B cell (primary cell): ENCODE measurements around the gene CRTAC1. TPM values are rescaled to one million over a fixed set of nuclear protein-coding genes. Genes with fewer than 3 reads are reported as not detected.

Experiments used
- ATAC-seq: fragments of 200-7000 bp; cut with Tn5 transposase; one replicate; pipeline ENCODE4 v1.10.0; 2021; ENCODE audit warnings: low read depth, mild to moderate bottlenecking, moderate number of reproducible peaks, moderate library complexity
- CTCF ChIA-PET: fragments of 350-600 bp; sonication (Branson Sonifier 250); formaldehyde crosslinking; loops from one replicate; lab custom pipeline; 2021; ENCODE audit warnings: antibody characterized with exemption, inconsistent platforms; lab: Charles Lee
- POLR2A ChIA-PET: fragments of 350-600 bp; sonication (Branson Sonifier 250); formaldehyde crosslinking; loops from one replicate; lab custom pipeline; 2021; ENCODE audit warnings: antibody characterized with exemption; lab: Charles Lee
- DNase-seq: peaks from one replicate; pipeline ENCODE4 v3.0.0; 2013
- H2AFZ ChIP-seq: 2 replicates; pipeline ENCODE4 v1.6.1; 2012; ENCODE audit warnings: mild to moderate bottlenecking, low read depth, low read length; ENCODE audit not compliant: insufficient read depth, poor library complexity, severe bottlenecking
- H3K27ac ChIP-seq, 2 donors: 1 replicate in 1 of 2; 2 replicates in 1 of 2; pipeline ENCODE4 v1.5.1; 2012 to 2013; ENCODE audit warnings: low read length in 2 of 2, mild to moderate bottlenecking in 2 of 2, moderate library complexity in 1 of 2
- H3K27me3 ChIP-seq, 4 experiments: fragments of 200-600 bp in 1 of 4; sonication (generic) in 1 of 4; replicated peaks in 1 of 4; 1 replicate in 2 of 4; 2 replicates in 2 of 4; pipeline versions ENCODE4 v1.6.1 to v1.7.0; 2013 to 2016; ENCODE audit warnings: low read length in 3 of 4, mild to moderate bottlenecking in 2 of 4, mixed read lengths in 1 of 4, moderate library complexity in 1 of 4; ENCODE audit not compliant: insufficient read depth in 4 of 4, control insufficient read depth in 3 of 4; ENCODE audit errors: control extremely low read depth in 1 of 4
- H3K36me3 ChIP-seq, 2 experiments: replicated peaks in 1 of 2; 1 replicate in 1 of 2; 2 replicates in 1 of 2; pipeline versions ENCODE4 v1.6.1 to v1.7.1; 2013; ENCODE audit warnings: low read length in 1 of 2; ENCODE audit not compliant: insufficient read depth in 2 of 2, control insufficient read depth in 1 of 2; ENCODE audit errors: control extremely low read depth in 1 of 2, extremely low read depth in 1 of 2
- H3K4me1 ChIP-seq, 2 donors: fragments of 200-600 bp in 1 of 2; sonication (generic) in 1 of 2; 1 replicate in 1 of 2; 2 replicates in 1 of 2; pipeline versions ENCODE4 v1.5.1 to v1.6.1; 2013 to 2017; ENCODE audit warnings: low read length in 2 of 2; ENCODE audit not compliant: control insufficient read depth in 2 of 2, insufficient read depth in 2 of 2
- H3K4me2 ChIP-seq: replicated peaks from 2 replicates; pipeline ENCODE3; 2012; ENCODE audit warnings: mild to moderate bottlenecking, low read depth, low read length; ENCODE audit not compliant: poor library complexity, severe bottlenecking
- H3K4me3 ChIP-seq, 5 experiments: fragments of 200-600 bp in 1 of 5; sonication (generic) in 1 of 5; 1 replicate in 3 of 5; 2 replicates in 2 of 5; pipeline versions ENCODE4 v1.5.1 to v1.7.0; 2011 to 2016; ENCODE audit warnings: low read length in 4 of 5, mild to moderate bottlenecking in 4 of 5, low read depth in 2 of 5, control low read depth in 1 of 5, moderate library complexity in 1 of 5; ENCODE audit not compliant: insufficient read depth in 1 of 5; ENCODE audit errors: control extremely low read depth in 1 of 5, extremely low read depth in 1 of 5
- H3K79me2 ChIP-seq: fragments of 200-600 bp; sonication (generic); one replicate; pipeline ENCODE4 v1.6.0; 2016; ENCODE audit warnings: low read length; ENCODE audit not compliant: control insufficient read depth, insufficient read depth
- H3K9ac ChIP-seq: fragments of 200-600 bp; sonication (generic); 2 replicates; pipeline ENCODE4 v1.6.1; 2017; ENCODE audit warnings: mild to moderate bottlenecking, low read length, moderate library complexity
- H3K9me3 ChIP-seq, 3 donors: one replicate each; pipeline versions ENCODE4 v1.6.1 to v1.7.1; 2013; ENCODE audit warnings: low read length in 2 of 3; ENCODE audit not compliant: control insufficient read depth in 2 of 3, insufficient read depth in 1 of 3; ENCODE audit errors: control extremely low read depth in 1 of 3
- H4K20me1 ChIP-seq: 2 replicates; pipeline ENCODE4 v1.6.0; 2012; ENCODE audit warnings: mild to moderate bottlenecking, low read length; ENCODE audit not compliant: insufficient read depth, control insufficient read depth, poor library complexity, severe bottlenecking
- H3K27ac Mint-ChIP-seq: one replicate; pipeline ENCODE4 v1.8.0; 2021; ENCODE audit warnings: mixed read lengths
- H3K27me3 Mint-ChIP-seq: one replicate; pipeline ENCODE4 v1.8.0; 2021; ENCODE audit warnings: mixed read lengths
- H3K4me1 Mint-ChIP-seq: one replicate; pipeline ENCODE4 v1.8.0; 2021; ENCODE audit warnings: mixed read lengths
- H3K4me3 Mint-ChIP-seq: one replicate; pipeline ENCODE4 v1.8.0; 2021; ENCODE audit warnings: mixed read lengths
- H3K9me3 Mint-ChIP-seq: one replicate; pipeline ENCODE4 v1.8.0; 2022; ENCODE audit warnings: mixed read lengths; ENCODE audit not compliant: insufficient read depth
- EZH2 ChIP-seq: IDR thresholded peaks from 2 replicates; pipeline ENCODE4 v1.6.1; 2012; ENCODE audit warnings: borderline replicate concordance, low read depth, mild to moderate bottlenecking, moderate library complexity, low read length; ENCODE audit not compliant: insufficient read depth, poor library complexity, severe bottlenecking
- WGBS: methylation state at CpG from one replicate; pipeline ENCODE4 v1.1.5; 2013; ENCODE audit warnings: missing lambda C conversion rate; ENCODE audit not compliant: insufficient coverage; 5-methylcytosine and 5-hydroxymethylcytosine counted together
- intact Hi-C: fragments of 100-400 bp; cut with micrococcal nuclease; formaldehyde crosslinking; loops from one replicate; pipeline ENCODE4 v1.10.0; 2022
- polyA plus RNA-seq: library from polyadenylated mRNA; depleted of rRNA; stranded (reverse); fragments of >200 nt; gene quantifications from 2 replicates; pipeline ENCODE4 v1.2.3, GENCODE V29; 2012
- total RNA-seq, 2 donors: library from RNA; stranded (reverse); fragments of 120-200 nt in 1 of 2; gene quantifications; 1 replicate in 1 of 2; 2 replicates in 1 of 2; pipeline versions ENCODE4 v1.2.3 to v1.2.4, GENCODE V29; 2013 to 2022
- TF ChIP-seq, protein P1 (sequence below): fragments of 200-600 bp; IDR thresholded peaks from one replicate; pipeline ENCODE4 v1.8.0; 2022; ENCODE audit warnings: antibody characterized with exemption, mild to moderate bottlenecking

CRTAC1 gene
- total and polyA plus RNA-seq, 2 donors (not counting 1 experiment from before 2014, with no cell fraction given), result not detected

DNA sequence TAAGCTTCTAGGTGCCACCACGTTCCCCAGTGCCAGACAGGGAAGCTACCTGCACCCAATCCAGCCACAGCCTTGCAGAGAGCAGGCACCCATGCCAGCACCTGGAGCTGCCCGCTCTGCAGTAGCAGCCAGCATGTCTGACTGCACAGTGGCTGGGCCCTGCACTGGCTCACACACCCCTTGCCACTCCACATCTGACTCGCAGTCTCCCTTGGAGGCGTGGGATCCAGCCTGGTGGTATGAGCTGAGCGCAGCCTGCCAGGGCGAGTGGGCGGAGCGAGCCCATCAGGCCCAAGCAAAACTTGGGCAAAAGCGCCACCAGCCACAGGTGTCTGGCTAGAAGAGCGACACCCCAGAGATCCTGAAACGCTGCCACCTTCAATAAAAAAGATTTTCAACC is 30.1 kb downstream of the CRTAC1 start:
- Histone ChIP-seq H2AFZ (no peak overlapping the region), H3K27ac (no peak overlapping the region), H3K36me3 (no peaks in the 10 kb centered on the region), H4K20me1 (no peaks in the 10 kb centered on the region), H3K4me3 (no peak overlapping the region), H3K9ac (no peak overlapping the region), H3K27me3 (peaks cover 0 to 4% (median 0%) of the 10 kb centered on the region in 4 experiments), H3K4me1 (no peaks in the 10 kb centered on the region), H3K79me2 (no peaks in the 10 kb centered on the region), H3K4me2 (no peak overlapping the region), H3K9me3 (peaks cover 1 to 26% (median 8%) of the 10 kb centered on the region in 3 donors)
- intact Hi-C loops, result no loop called here
- no peak overlapping the region for H3K4me3 Mint-ChIP-seq
- POLR2A ChIA-PET, result no interaction called here
- H3K4me1 Mint-ChIP-seq, result no peaks in the 10 kb centered on the region
- DNase-seq (no peak), ATAC-seq (no peak)
- TF ChIP-seq, protein P1, sequence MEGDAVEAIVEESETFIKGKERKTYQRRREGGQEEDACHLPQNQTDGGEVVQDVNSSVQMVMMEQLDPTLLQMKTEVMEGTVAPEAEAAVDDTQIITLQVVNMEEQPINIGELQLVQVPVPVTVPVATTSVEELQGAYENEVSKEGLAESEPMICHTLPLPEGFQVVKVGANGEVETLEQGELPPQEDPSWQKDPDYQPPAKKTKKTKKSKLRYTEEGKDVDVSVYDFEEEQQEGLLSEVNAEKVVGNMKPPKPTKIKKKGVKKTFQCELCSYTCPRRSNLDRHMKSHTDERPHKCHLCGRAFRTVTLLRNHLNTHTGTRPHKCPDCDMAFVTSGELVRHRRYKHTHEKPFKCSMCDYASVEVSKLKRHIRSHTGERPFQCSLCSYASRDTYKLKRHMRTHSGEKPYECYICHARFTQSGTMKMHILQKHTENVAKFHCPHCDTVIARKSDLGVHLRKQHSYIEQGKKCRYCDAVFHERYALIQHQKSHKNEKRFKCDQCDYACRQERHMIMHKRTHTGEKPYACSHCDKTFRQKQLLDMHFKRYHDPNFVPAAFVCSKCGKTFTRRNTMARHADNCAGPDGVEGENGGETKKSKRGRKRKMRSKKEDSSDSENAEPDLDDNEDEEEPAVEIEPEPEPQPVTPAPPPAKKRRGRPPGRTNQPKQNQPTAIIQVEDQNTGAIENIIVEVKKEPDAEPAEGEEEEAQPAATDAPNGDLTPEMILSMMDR, result no peak
- no peak for TF ChIP-seq EZH2
- 95% methylated on average over 9 of the region's 11 CpGs for WGBS
- peaks cover 7% of the 10 kb centered on the region for H3K9me3 Mint-ChIP-seq
- no peak overlapping the region for H3K27ac Mint-ChIP-seq
- CTCF ChIA-PET, result no interaction called here
- H3K27me3 Mint-ChIP-seq, result peaks cover 9% of the 10 kb centered on the region

DNA sequence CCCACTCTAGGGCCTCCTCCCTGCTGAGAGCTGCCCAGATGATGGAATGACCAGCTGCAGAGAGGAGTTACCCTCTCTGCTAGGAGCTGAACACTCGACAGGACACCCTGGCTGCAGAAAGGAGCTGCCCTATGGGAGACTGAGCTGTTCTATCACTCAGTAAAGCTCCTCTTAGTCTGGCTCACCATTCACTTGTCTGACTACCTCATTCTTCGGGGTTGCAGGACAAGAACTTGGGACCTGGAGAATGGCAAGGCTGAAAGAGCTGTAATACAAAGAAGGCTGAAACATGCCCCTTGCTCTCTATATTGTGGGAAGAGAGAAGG is 30.5 kb downstream of the CRTAC1 start:
- no peak overlapping the region for H3K27ac Mint-ChIP-seq
- H3K9ac ChIP-seq, result no peak overlapping the region
- no peak overlapping the region for H3K27ac ChIP-seq
- H3K4me3 ChIP-seq, result no peak overlapping the region
- TF ChIP-seq EZH2, result no peak
- TF ChIP-seq, protein P1, result no peak
- 50% methylated on average over 1 of the region's 2 CpGs for WGBS
- H3K4me3 Mint-ChIP-seq, result no peak overlapping the region
- no peaks in the 10 kb centered on the region for H3K79me2 ChIP-seq
- H2AFZ ChIP-seq, result no peak overlapping the region
- no peak overlapping the region for H3K4me2 ChIP-seq
- CTCF ChIA-PET, result no interaction called here
- no peaks in the 10 kb centered on the region for H4K20me1 ChIP-seq
- H3K4me1 ChIP-seq, result no peaks in the 10 kb centered on the region
- H3K27me3 ChIP-seq, result peaks cover 0 to 6% (median 0%) of the 10 kb centered on the region in 4 experiments
- intact Hi-C loops, result no loop called here
- H3K9me3 ChIP-seq, result peaks cover 1 to 26% (median 8%) of the 10 kb centered on the region in 3 donors
- H3K27me3 Mint-ChIP-seq, result peaks cover 9% of the 10 kb centered on the region
- ATAC-seq (no peak), DNase-seq (no peak)
- no peaks in the 10 kb centered on the region for H3K4me1 Mint-ChIP-seq
- no peaks in the 10 kb centered on the region for H3K36me3 ChIP-seq
- peaks cover 7% of the 10 kb centered on the region for H3K9me3 Mint-ChIP-seq
- POLR2A ChIA-PET, result no interaction called here
